IMR-90 (cell line): Measurements from ENCODE around the gene ABHD5. TPM values are rescaled to one million over a fixed set of nuclear protein-coding genes. Genes with fewer than 3 reads are reported as not detected.

Experiments
- FOS ChIP-seq: fragments of 150-350 bp; IDR thresholded peaks from 2 replicates; pipeline ENCODE4 v1.6.1; 2016; ENCODE audit warnings: low read depth, low read length
- MXI1 ChIP-seq: IDR thresholded peaks from 2 replicates; pipeline ENCODE4 v1.6.1; 2012; ENCODE audit warnings: low read depth, mild to moderate bottlenecking, low read length, moderate library complexity, borderline replicate concordance
- POLR2A ChIP-seq: IDR thresholded peaks from 2 replicates; pipeline ENCODE4 v1.6.1; 2012; ENCODE audit warnings: mild to moderate bottlenecking, low read depth, low read length
- RCOR1 ChIP-seq: IDR thresholded peaks from 2 replicates; pipeline ENCODE4 v1.6.1; 2012; ENCODE audit warnings: mild to moderate bottlenecking, low read length, improper control_type of control experiment; ENCODE audit not compliant: insufficient replicate concordance
- polyA plus RNA-seq, 3 experiments: library from polyadenylated mRNA; depleted of rRNA; stranded (reverse); fragments of >200 nt; gene quantifications; 2 replicates each; pipeline ENCODE4 v1.2.3, GENCODE V29; 2012; ENCODE audit warnings: low replicate concordance in 1 of 3
- total RNA-seq: library from RNA; depleted of rRNA; stranded (reverse); fragments of >200 nt; gene quantifications from 2 replicates; pipeline ENCODE4 v1.2.3, GENCODE V29; 2012
- TF ChIP-seq, protein P1 (sequence below): fragments of 150-350 bp; IDR thresholded peaks from 2 replicates; pipeline ENCODE4 v1.6.1; 2017; ENCODE audit warnings: mild to moderate bottlenecking, antibody characterized with exemption, low read length, low read depth

ABHD5 gene
- total and polyA plus RNA-seq, 2 of the 4 experiments (the other 2 are of a cell fraction) = 15.8 to 33.2 TPM

GRCh38 chr3:43757666-43758321 is 67.1 kb downstream of the ABHD5 start (continued):
- TF ChIP-seq, protein P1, sequence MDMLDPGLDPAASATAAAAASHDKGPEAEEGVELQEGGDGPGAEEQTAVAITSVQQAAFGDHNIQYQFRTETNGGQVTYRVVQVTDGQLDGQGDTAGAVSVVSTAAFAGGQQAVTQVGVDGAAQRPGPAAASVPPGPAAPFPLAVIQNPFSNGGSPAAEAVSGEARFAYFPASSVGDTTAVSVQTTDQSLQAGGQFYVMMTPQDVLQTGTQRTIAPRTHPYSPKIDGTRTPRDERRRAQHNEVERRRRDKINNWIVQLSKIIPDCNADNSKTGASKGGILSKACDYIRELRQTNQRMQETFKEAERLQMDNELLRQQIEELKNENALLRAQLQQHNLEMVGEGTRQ = no peak
- no peak for TF ChIP-seq RCOR1
- no peak for TF ChIP-seq POLR2A
- TF ChIP-seq MXI1 = no peak
- TF ChIP-seq FOS = no peak
